HepG2 (cell line): ENCODE data around the gene PLBD2. TPM values are rescaled to one million over a fixed set of nuclear protein-coding genes. Genes with fewer than 3 reads are reported as not detected.

Experiments used
- ASH2L ChIP-seq: fragments of 300-600, 200-600 bp; sonication (generic); IDR thresholded peaks from 2 replicates; pipeline ENCODE4 v1.7.0; 2017; ENCODE audit warnings: low read depth, mild to moderate bottlenecking, moderate library complexity, mixed read lengths, low read length; ENCODE audit not compliant: insufficient read length
- CHD4 ChIP-seq: fragments of 200-600 bp; sonication (generic); IDR thresholded peaks from 2 replicates; pipeline ENCODE4 v1.7.0; 2017; ENCODE audit warnings: mild to moderate bottlenecking, low read length, borderline replicate concordance
- FOXO1 ChIP-seq: sonication (generic); formaldehyde crosslinking; IDR thresholded peaks from 2 replicates; pipeline ENCODE4 v1.4.0; 2020; ENCODE audit warnings: missing genetic modification reagents
- MED8 ChIP-seq: sonication (generic); formaldehyde crosslinking; IDR thresholded peaks from 2 replicates; pipeline ENCODE4 v1.8.1; 2023; ENCODE audit warnings: mild to moderate bottlenecking, missing genetic modification reagents; ENCODE audit not compliant: insufficient replicate concordance
- MEIS2 ChIP-seq: sonication (generic); formaldehyde crosslinking; IDR thresholded peaks from 2 replicates; pipeline ENCODE4 v1.9.0; 2021; ENCODE audit warnings: mild to moderate bottlenecking, missing genetic modification reagents
- MIER2 ChIP-seq: IDR thresholded peaks from 2 replicates; pipeline ENCODE4 v1.6.1; 2016; ENCODE audit warnings: missing biosample characterization, missing genetic modification reagents
- MYC ChIP-seq: sonication (generic); formaldehyde crosslinking; IDR thresholded peaks from 2 replicates; pipeline ENCODE4 v1.9.0; 2021; ENCODE audit warnings: missing genetic modification reagents, borderline replicate concordance
- NCOA2 ChIP-seq: sonication (generic); formaldehyde crosslinking; IDR thresholded peaks from 2 replicates; pipeline ENCODE4 v1.8.0; 2022; ENCODE audit warnings: inconsistent platforms
- NR2F2 ChIP-seq: IDR thresholded peaks from 2 replicates; pipeline ENCODE4 v1.6.1; 2012; ENCODE audit warnings: low read depth, inconsistent platforms, borderline replicate concordance
- POLR2G ChIP-seq: fragments of 200-400 bp; formaldehyde crosslinking; IDR thresholded peaks from 2 replicates; pipeline ENCODE4 v1.6.1; 2018; ENCODE audit warnings: mild to moderate bottlenecking, low read depth, low read length, moderate library complexity
- PRPF4 ChIP-seq: fragments of 200-400 bp; formaldehyde crosslinking; IDR thresholded peaks from 2 replicates; pipeline ENCODE4 v1.6.1; 2016; ENCODE audit warnings: low read length, low read depth; ENCODE audit not compliant: poor library complexity, severe bottlenecking
- RFX3 ChIP-seq: IDR thresholded peaks from 2 replicates; pipeline ENCODE4 v1.6.1; 2016; ENCODE audit warnings: missing biosample characterization, missing genetic modification reagents
- SIX1 ChIP-seq: sonication (generic); formaldehyde crosslinking; IDR thresholded peaks from 2 replicates; pipeline ENCODE4 v1.4.0; 2020; ENCODE audit warnings: missing genetic modification reagents, borderline replicate concordance
- SMAD1 ChIP-seq: sonication (generic); formaldehyde crosslinking; IDR thresholded peaks from 2 replicates; pipeline ENCODE4 v1.4.0; 2020; ENCODE audit warnings: missing genetic modification reagents, low read depth, mild to moderate bottlenecking, borderline replicate concordance
- SPEN ChIP-seq: sonication (generic); formaldehyde crosslinking; IDR thresholded peaks from 2 replicates; pipeline ENCODE4 v1.5.1; 2020; ENCODE audit warnings: low read depth, mild to moderate bottlenecking, missing genetic modification reagents
- ZNF24 ChIP-seq: fragments of 450-650 bp; IDR thresholded peaks from 2 replicates; pipeline ENCODE4 v1.6.1; 2017; ENCODE audit warnings: antibody characterized with exemption, mild to moderate bottlenecking
- ZNF280D ChIP-seq: sonication (generic); formaldehyde crosslinking; IDR thresholded peaks from 2 replicates; pipeline ENCODE4 v1.5.1; 2020; ENCODE audit warnings: mild to moderate bottlenecking, missing genetic modification reagents
- ZNF331 ChIP-seq: sonication (generic); formaldehyde crosslinking; IDR thresholded peaks from 2 replicates; pipeline ENCODE4 v1.4.0; 2020; ENCODE audit warnings: missing genetic modification reagents
- ZNF354B ChIP-seq: sonication (generic); formaldehyde crosslinking; IDR thresholded peaks from 2 replicates; pipeline ENCODE4 v1.8.0; 2022; ENCODE audit warnings: mild to moderate bottlenecking, missing genetic modification reagents
- ZNF558 ChIP-seq: sonication (generic); formaldehyde crosslinking; IDR thresholded peaks from 2 replicates; pipeline ENCODE4 v1.9.0; 2022; ENCODE audit warnings: mild to moderate bottlenecking, missing genetic modification reagents, borderline replicate concordance
- ZNF670 ChIP-seq: sonication (generic); formaldehyde crosslinking; IDR thresholded peaks from 2 replicates; pipeline ENCODE4 v1.8.0; 2022; ENCODE audit warnings: mild to moderate bottlenecking, missing genetic modification reagents, borderline replicate concordance
- ZNF749 ChIP-seq: sonication (generic); formaldehyde crosslinking; IDR thresholded peaks from 2 replicates; pipeline ENCODE4 v1.8.0; 2022; ENCODE audit warnings: mild to moderate bottlenecking, missing genetic modification reagents, moderate library complexity, borderline replicate concordance
- ZNF839 ChIP-seq: sonication (generic); formaldehyde crosslinking; IDR thresholded peaks from 2 replicates; pipeline ENCODE4 v1.4.0; 2020; ENCODE audit warnings: missing genetic modification reagents, mild to moderate bottlenecking, borderline replicate concordance
- ZNF883 ChIP-seq: sonication (generic); formaldehyde crosslinking; IDR thresholded peaks from 2 replicates; pipeline ENCODE4 v1.5.1; 2020; ENCODE audit warnings: mild to moderate bottlenecking, missing genetic modification reagents; ENCODE audit errors: not compliant biosample characterization
- polyA plus RNA-seq, 8 experiments: library from polyadenylated mRNA; depleted of rRNA in 3 of 8; stranded (reverse) in 7 of 8; unstranded in 1 of 8; fragments of >200 nt; fragmentation: Illumina TruSeq in 4 of 8; extraction: Trizol in 4 of 8; gene quantifications; 2 replicates each; pipeline versions ENCODE4 v1.2.1 to v1.2.3, GENCODE V29; 2011 to 2016; ENCODE audit warnings: low read depth in 4 of 8, missing spikeins in 1 of 8, mixed read lengths in 1 of 8; ENCODE audit not compliant: insufficient read depth in 1 of 8
- total RNA-seq, 5 experiments: library from RNA; depleted of rRNA; stranded (reverse); fragments of >200 nt; fragmentation: Illumina TruSeq; extraction: Trizol; gene quantifications; 2 replicates each; pipeline ENCODE4 v1.2.3, GENCODE V29; 2016; ENCODE audit warnings: low read depth in 1 of 5
- TF ChIP-seq, protein P1 (sequence below): sonication (generic); formaldehyde crosslinking; IDR thresholded peaks from 2 replicates; pipeline ENCODE4 v1.8.1; 2023; ENCODE audit warnings: mild to moderate bottlenecking, inconsistent platforms, moderate library complexity, missing genetic modification reagents, borderline replicate concordance
- TF ChIP-seq, protein P2 (sequence below): IDR thresholded peaks from 2 replicates; pipeline ENCODE4 v1.6.1; 2016; ENCODE audit warnings: mild to moderate bottlenecking, missing biosample characterization, missing genetic modification reagents

Gene PLBD2
- total and polyA plus RNA-seq, 2 of the 13 experiments (the other 11 are each of a cell fraction or from before 2014, with no cell fraction given) = 6.7 to 8.5 TPM

DNA sequence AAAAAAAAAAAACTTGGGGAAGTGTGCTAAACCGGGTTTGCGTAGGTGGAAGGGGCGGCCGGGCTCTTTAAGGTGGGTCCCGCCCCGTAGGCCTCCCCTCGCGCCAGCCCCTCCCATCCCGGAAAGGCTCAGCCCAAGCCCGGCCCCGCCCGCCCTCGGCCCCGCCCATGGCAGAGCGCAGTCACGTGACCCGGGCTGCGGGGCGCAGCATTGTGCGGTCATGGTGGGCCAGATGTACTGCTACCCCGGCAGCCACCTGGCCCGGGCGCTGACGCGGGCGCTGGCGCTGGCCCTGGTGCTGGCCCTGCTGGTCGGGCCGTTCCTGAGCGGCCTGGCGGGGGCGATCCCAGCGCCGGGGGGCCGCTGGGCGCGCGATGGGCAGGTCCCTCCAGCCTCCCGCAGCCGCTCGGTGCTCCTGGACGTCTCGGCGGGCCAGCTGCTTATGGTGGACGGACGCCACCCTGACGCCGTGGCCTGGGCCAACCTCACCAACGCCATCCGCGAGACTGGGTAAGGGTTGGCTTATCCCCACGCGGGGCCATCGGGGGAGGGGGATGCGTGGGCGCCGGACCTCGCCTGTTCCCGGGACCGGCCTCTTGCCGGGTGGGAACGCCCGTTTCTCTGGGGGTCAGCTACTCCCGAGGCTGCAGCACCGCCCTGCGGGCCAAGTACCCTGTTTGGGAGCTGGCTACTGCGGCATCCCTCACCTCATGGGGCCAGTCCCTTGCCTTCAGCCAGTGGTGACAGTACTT, at the start of gene PLBD2 (continued):
- TF ChIP-seq ZNF558 (CRISPR knock-in tag) = no peak
- no peak for TF ChIP-seq ZNF354B (CRISPR knock-in tag)
- TF ChIP-seq CHD4 = no peak
- peak; percentile 23; the same call in 1 of the 2 replicates for TF ChIP-seq NCOA2
- TF ChIP-seq, protein P1, sequence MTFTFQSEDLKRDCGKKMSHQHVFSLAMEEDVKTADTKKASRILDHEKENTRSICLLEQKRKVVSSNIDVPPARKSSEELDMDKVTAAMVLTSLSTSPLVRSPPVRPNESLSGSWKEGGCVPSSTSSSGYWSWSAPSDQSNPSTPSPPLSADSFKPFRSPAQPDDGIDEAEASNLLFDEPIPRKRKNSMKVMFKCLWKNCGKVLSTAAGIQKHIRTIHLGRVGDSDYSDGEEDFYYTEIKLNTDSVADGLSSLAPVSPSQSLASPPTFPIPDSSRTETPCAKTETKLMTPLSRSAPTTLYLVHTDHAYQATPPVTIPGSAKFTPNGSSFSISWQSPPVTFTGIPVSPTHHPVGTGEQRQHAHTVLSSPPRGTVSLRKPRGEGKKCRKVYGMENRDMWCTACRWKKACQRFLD (CRISPR knock-in tag) = 0 out of 2 replicates have a peak, but pooled peaks have one; percentile 65
- no peak for TF ChIP-seq FOXO1 (CRISPR knock-in tag)
- 0 out of 2 replicates have a peak, but pooled peaks have one; percentile 20 for TF ChIP-seq ZNF331 (CRISPR knock-in tag)
- no peak for TF ChIP-seq ZNF670 (CRISPR knock-in tag)
- TF ChIP-seq NR2F2 = no peak
- TF ChIP-seq SMAD1 (CRISPR knock-in tag) = no peak; the same call in 1 of the 2 replicates
- no peak for TF ChIP-seq ZNF280D (CRISPR knock-in tag)
- TF ChIP-seq ZNF24 = no peak
- TF ChIP-seq, protein P2, sequence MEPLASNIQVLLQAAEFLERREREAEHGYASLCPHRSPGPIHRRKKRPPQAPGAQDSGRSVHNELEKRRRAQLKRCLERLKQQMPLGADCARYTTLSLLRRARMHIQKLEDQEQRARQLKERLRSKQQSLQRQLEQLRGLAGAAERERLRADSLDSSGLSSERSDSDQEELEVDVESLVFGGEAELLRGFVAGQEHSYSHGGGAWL (CRISPR knock-in tag) = no peak; the same call in 1 of the 2 replicates
- no peak for TF ChIP-seq RFX3
- 0 out of 2 replicates have a peak, but pooled peaks have one; percentile 7 for TF ChIP-seq MEIS2 (CRISPR knock-in tag)
- peak; percentile 67 for TF ChIP-seq POLR2G
- peak; percentile 61 for TF ChIP-seq SPEN (CRISPR knock-in tag)
- peak; percentile 52 for TF ChIP-seq ZNF883 (CRISPR knock-in tag)
- TF ChIP-seq ZNF749 = peak; percentile 84; the same call in 1 of the 2 replicates
- TF ChIP-seq PRPF4 = no peak
- TF ChIP-seq MED8 (CRISPR knock-in tag) = no peak
- peak; percentile 38 for TF ChIP-seq ASH2L
- TF ChIP-seq ZNF839 (CRISPR knock-in tag) = peak; percentile 1; the same call in 1 of the 2 replicates
- TF ChIP-seq MIER2 (CRISPR knock-in tag) = peak; percentile 73; the same call in 1 of the 2 replicates
- no peak for TF ChIP-seq SIX1
- peak; percentile 38; the same call in 1 of the 2 replicates for TF ChIP-seq MYC (CRISPR knock-in tag)
